AG04449 (cell line): ENCODE measurements around the gene ZAR1L.

Source experiments
- CTCF ChIA-PET: fragments of 350-600 bp; formaldehyde crosslinking; extraction: SDS; loops from one replicate; lab custom pipeline; 2021; ENCODE audit warnings: antibody characterized with exemption; lab: Yijun Ruan, JAX
- POLR2A ChIA-PET: fragments of 400-600, 350-600 bp; formaldehyde crosslinking; extraction: SDS; loops from one replicate; lab custom pipeline; 2020; ENCODE audit warnings: antibody characterized with exemption, inconsistent platforms; lab: Yijun Ruan, JAX
- DNase-seq: peaks from one replicate; pipeline ENCODE4 v3.0.0-alpha.2; 2010; ENCODE audit warnings: low read depth, low spot score
- H3K4me3 ChIP-seq: 2 replicates; pipeline ENCODE4 v1.5.1; 2011; ENCODE audit warnings: low read depth, mild to moderate bottlenecking, control low read depth, low read length
- TF ChIP-seq, protein P1 (sequence below): IDR thresholded peaks from one replicate; pipeline ENCODE4 v1.5.1; 2011; ENCODE audit warnings: mild to moderate bottlenecking, moderate library complexity, low read length, control low read depth, inconsistent platforms; ENCODE audit not compliant: insufficient read depth; ENCODE audit errors: missing control alignments

Gene ZAR1L

DNA sequence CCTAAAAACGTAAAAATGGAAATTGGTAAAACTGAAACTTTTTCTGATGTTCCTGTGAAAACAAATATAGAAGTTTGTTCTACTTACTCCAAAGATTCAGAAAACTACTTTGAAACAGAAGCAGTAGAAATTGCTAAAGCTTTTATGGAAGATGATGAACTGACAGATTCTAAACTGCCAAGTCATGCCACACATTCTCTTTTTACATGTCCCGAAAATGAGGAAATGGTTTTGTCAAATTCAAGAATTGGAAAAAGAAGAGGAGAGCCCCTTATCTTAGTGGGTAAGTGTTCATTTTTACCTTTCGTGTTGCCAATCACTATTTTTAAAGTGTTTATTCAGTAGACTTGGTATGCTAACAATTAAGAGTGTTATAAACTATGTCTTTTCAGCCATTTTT is 25.8 kb upstream of the ZAR1L start:
- TF ChIP-seq, protein P1, sequence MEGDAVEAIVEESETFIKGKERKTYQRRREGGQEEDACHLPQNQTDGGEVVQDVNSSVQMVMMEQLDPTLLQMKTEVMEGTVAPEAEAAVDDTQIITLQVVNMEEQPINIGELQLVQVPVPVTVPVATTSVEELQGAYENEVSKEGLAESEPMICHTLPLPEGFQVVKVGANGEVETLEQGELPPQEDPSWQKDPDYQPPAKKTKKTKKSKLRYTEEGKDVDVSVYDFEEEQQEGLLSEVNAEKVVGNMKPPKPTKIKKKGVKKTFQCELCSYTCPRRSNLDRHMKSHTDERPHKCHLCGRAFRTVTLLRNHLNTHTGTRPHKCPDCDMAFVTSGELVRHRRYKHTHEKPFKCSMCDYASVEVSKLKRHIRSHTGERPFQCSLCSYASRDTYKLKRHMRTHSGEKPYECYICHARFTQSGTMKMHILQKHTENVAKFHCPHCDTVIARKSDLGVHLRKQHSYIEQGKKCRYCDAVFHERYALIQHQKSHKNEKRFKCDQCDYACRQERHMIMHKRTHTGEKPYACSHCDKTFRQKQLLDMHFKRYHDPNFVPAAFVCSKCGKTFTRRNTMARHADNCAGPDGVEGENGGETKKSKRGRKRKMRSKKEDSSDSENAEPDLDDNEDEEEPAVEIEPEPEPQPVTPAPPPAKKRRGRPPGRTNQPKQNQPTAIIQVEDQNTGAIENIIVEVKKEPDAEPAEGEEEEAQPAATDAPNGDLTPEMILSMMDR: no peak
- ChIA-PET POLR2A (no interaction called here), CTCF (no interaction called here)
- no peak for DNase-seq
- no peak overlapping the region for H3K4me3 ChIP-seq

DNA sequence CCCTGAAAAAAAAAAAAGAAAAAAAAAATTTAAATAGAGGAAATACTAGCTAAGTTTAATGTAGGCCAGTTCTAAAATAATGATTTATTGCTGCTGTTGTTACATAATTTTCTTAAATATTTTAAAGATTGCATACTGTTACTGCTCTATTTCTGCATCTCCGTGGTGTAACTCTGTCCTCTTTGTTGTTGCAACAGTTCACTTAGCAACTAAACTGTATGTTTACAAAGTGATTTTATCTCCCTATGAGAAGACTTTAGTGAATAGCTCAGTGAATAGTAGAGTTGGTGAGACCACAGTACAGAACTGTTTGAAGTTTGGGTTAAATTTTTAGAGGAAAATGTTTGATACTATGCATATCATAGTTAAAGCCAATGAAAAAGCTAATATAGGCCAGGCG is 19.5 kb upstream of the ZAR1L start:
- ChIA-PET CTCF (interaction anchor here (1.0 to 1.2 kb wide), 3 partner anchors 11 to 20 kb away, joined by 3 to 7 read pairs (median 3); partner anchors contain the start of genes BRCA2 and ZAR1L), POLR2A (no interaction called here)
- TF ChIP-seq, protein P1: no peak
- DNase-seq: no peak
- no peak overlapping the region for H3K4me3 ChIP-seq

DNA sequence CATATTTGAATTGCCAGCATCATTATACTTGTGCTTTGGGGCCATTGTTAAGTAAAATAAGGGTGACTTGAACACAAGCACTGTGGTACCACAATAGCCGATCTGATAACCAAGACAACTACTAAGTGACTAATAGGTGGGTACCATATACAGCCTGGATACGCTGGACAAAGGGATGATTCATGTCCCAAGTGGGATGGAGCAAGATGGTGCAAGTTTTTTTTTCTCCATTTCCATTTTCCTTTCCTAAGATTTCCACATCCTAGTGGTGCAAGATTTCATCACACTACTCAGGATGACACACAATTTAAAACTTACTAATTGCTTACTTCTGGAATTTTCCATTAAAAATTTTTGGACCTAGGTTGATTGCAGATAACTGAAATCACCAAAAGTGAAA is 15.3 kb upstream of the ZAR1L start:
- H3K4me3 ChIP-seq: no peak overlapping the region
- DNase-seq: no peak
- TF ChIP-seq, protein P1: no peak
- ChIA-PET POLR2A (no interaction called here), CTCF (no interaction called here)

DNA sequence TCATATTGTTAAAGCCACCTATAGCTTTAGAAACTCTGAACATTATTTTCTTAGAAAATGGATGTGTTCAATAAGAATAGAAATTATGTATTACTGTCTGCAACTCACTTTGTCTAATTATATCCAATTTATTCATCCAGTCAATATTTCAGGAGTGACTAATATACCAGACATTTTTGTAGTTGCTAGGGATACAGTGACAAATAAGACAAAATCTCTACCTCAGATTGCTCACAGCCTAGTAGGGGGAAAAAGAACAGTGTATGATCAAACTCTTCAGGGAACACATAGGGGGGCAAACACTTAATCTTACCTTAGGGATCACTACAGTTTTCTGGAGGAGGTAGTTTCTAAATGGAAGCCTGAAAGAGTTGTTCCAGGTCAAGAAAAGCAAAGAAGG is 8.7 kb upstream of the ZAR1L start:
- CTCF ChIA-PET: interaction anchor here (0.8 to 1.9 kb wide), 4 partner anchors 9 to 414 kb away, joined by 3 to 4 read pairs (median 3); partner anchors contain the start of genes BRCA2 and ZAR1L

DNA sequence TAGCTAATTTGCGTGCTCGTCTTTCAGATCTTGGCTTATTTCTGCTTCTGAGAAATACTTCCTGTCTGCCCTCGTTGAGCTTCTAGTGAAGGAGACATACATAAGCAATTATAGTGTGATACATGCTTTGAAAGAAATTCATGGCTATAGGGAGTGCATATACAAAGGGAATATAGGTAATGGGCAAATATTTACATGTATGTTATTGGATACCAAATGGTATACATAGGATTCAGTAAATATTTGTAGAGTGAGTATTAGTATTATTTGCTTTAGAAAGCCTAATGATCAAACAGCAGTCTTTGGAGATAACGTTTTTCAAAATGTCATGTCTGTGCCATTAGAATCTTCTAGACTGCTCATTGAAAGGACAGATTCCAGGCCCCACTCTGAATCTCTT is 5.4 kb upstream of the ZAR1L start:
- CTCF ChIA-PET: interaction anchor here (0.9 kb wide), 1 partner anchor 411 kb away, joined by 4 read pairs; no protein-coding TSS in a partner anchor
- POLR2A ChIA-PET: interaction anchor here (0.9 kb wide), 1 partner anchor 127 kb away, joined by 3 read pairs; no protein-coding TSS in a partner anchor
- H3K4me3 ChIP-seq: no peak overlapping the region
- TF ChIP-seq, protein P1: no peak
- DNase-seq: no peak

More for the DNA sequence above, 8.7 kb upstream of the ZAR1L start:
- DNase-seq: no peak
- H3K4me3 ChIP-seq: no peak overlapping the region
- TF ChIP-seq, protein P1: no peak
- POLR2A ChIA-PET: interaction anchor here (1.2 kb wide), 1 partner anchor 9 kb away, joined by 3 read pairs; the partner anchor contains the start of genes BRCA2 and ZAR1L

DNA sequence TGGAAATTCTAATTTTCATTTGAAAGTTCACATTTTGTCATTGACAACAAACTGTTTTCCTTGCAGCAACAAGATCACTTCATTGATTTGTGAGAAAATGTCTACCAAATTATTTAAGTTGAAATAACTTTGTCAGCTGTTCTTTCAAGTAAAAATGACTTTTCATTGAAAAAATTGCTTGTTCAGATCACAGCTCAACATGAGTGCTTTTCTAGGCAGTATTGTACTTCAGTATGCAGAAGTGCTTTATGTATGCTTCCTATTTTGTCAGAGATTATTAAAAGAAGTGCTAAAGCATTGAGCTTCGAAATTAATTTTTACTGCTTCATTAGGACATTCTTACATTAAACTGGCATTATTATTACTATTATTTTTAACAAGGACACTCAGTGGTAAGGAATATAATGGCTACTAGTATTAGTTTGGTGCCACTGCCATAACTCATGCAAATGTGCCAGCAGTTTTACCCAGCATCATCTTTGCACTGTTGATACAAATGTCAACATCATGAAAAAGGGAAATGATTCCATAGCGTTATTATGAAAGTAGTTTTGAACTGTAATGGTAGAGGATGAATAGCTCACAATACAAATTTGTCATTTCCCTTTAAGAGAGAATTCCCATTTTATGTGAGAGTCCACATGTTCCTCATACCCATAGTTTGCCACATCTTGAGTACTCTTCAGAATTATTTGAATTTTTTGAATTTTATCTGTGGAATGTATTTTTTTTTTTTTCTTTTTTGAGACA is 2.7 kb upstream of the ZAR1L start:
- POLR2A ChIA-PET: no interaction called here
- no peak for DNase-seq
- CTCF ChIA-PET: interaction anchor here (1.1 to 2.6 kb wide), 5 partner anchors 9 to 316 kb away, joined by 3 to 15 read pairs (median 4); no protein-coding TSS in a partner anchor
- TF ChIP-seq, protein P1: no peak
- H3K4me3 ChIP-seq: no peak overlapping the region
